ENCODE measurements around the gene RDH8. TPM values are rescaled to one million over a fixed set of nuclear protein-coding genes. Genes with fewer than 3 reads are reported as not detected.

Gene RDH8
- total RNA-seq, 1 donor from 2014 or later = not detected

- Mint-ChIP-seq H3K4me1 (ENCODE audit: low read depth) (peaks cover 8% of the 10 kb centered on the region), H3K27ac (ENCODE audit: unreplicated experiment) (no peak overlapping the region), H3K4me3 (ENCODE audit: unreplicated experiment) (no peak overlapping the region), H3K27me3 (ENCODE audit: low read depth) (no peaks in the 10 kb centered on the region), H3K36me3 (ENCODE audit: low read depth) (peaks cover 20% of the 10 kb centered on the region), H3K9me3 (ENCODE audit: low read depth) (no peaks in the 10 kb centered on the region)
- no peak for DNase-seq (ENCODE audit: low spot score)
- TF ChIP-seq CTCF (IDR thresholded peaks at IDR 0.05) = no peak
These were observed 16.7 kb upstream of the RDH8 start for GRCh38 chr19:9996541-9996940.

- H3K4me3 Mint-ChIP-seq (ENCODE audit: unreplicated experiment) = no peak overlapping the region
- no peak for DNase-seq (ENCODE audit: low spot score)
- H3K36me3 Mint-ChIP-seq (ENCODE audit: low read depth) = peaks cover 32% of the 10 kb centered on the region
- H3K27me3 Mint-ChIP-seq (ENCODE audit: low read depth) = no peaks in the 10 kb centered on the region
- peaks cover 8% of the 10 kb centered on the region for H3K4me1 Mint-ChIP-seq (ENCODE audit: low read depth)
- H3K27ac Mint-ChIP-seq (ENCODE audit: unreplicated experiment) = no peak overlapping the region
- TF ChIP-seq CTCF (IDR thresholded peaks at IDR 0.05) = peak; percentile 89
- H3K9me3 Mint-ChIP-seq (ENCODE audit: low read depth) = no peaks in the 10 kb centered on the region
These were observed 13.0 kb upstream of the RDH8 start for GRCh38 chr19:10000171-10000826.

DNA sequence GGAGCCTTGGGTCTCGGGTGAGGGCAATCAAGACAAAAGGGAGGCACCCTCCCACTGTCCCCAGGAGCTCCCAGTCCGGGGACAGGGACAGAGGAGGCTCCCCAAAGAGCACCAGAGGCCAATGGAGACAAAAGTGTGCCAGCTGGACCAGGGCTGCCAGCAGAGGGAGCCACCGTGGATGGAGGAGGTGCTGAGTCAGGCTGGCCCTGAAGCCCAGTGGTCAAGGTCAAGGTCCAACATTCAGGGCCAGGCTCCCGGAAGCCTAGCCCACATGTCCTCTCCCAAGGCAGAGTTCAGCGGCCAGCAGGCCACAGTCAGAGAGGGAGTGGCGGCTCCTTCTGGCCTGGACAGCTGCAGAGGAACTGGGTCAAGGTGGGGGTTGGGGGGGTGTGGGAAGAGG lies 11.4 kb upstream of the RDH8 start:
- no peak for DNase-seq (ENCODE audit: low spot score)
- peaks cover 28% of the 10 kb centered on the region for H3K36me3 Mint-ChIP-seq (ENCODE audit: low read depth)
- no peak overlapping the region for H3K27ac Mint-ChIP-seq (ENCODE audit: unreplicated experiment)
- peaks cover 20% of the 10 kb centered on the region for H3K4me1 Mint-ChIP-seq (ENCODE audit: low read depth)
- no peaks in the 10 kb centered on the region for H3K27me3 Mint-ChIP-seq (ENCODE audit: low read depth)
- TF ChIP-seq CTCF (IDR thresholded peaks at IDR 0.05) = peak; percentile 73
- no peak overlapping the region for H3K4me3 Mint-ChIP-seq (ENCODE audit: unreplicated experiment)
- no peaks in the 10 kb centered on the region for H3K9me3 Mint-ChIP-seq (ENCODE audit: low read depth)

- H3K9me3 Mint-ChIP-seq (ENCODE audit: low read depth) = no peaks in the 10 kb centered on the region
- H3K36me3 Mint-ChIP-seq (ENCODE audit: low read depth) = peaks cover 26% of the 10 kb centered on the region
- no peak for DNase-seq (ENCODE audit: low spot score)
- H3K27ac Mint-ChIP-seq (ENCODE audit: unreplicated experiment) = no peak overlapping the region
- TF ChIP-seq CTCF (IDR thresholded peaks at IDR 0.05) = no peak
- H3K27me3 Mint-ChIP-seq (ENCODE audit: low read depth) = no peaks in the 10 kb centered on the region
- H3K4me3 Mint-ChIP-seq (ENCODE audit: unreplicated experiment) = no peak overlapping the region
- H3K4me1 Mint-ChIP-seq (ENCODE audit: low read depth) = peaks cover 32% of the 10 kb centered on the region
These were observed 10.0 kb upstream of the RDH8 start for GRCh38 chr19:10003271-10003670.

GRCh38 chr19:10004617-10005016 lies 8.7 kb upstream of the RDH8 start:
- peaks cover 42% of the 10 kb centered on the region for H3K4me1 Mint-ChIP-seq (ENCODE audit: low read depth)
- no peak for DNase-seq (ENCODE audit: low spot score)
- H3K27me3 Mint-ChIP-seq (ENCODE audit: low read depth) = no peaks in the 10 kb centered on the region
- no peaks in the 10 kb centered on the region for H3K9me3 Mint-ChIP-seq (ENCODE audit: low read depth)
- no peak overlapping the region for H3K27ac Mint-ChIP-seq (ENCODE audit: unreplicated experiment)
- no peak overlapping the region for H3K4me3 Mint-ChIP-seq (ENCODE audit: unreplicated experiment)
- peaks cover 24% of the 10 kb centered on the region for H3K36me3 Mint-ChIP-seq (ENCODE audit: low read depth)
- no peak for TF ChIP-seq CTCF (IDR thresholded peaks at IDR 0.05)

All from chondrocyte (in vitro differentiated cells).